Memory B cell (primary cell): ENCODE measurements around the gene TTC28.

Source experiments
- ATAC-seq: fragments of 150-1000 bp; cut with Tn5 transposase; 2 replicates; pipeline ENCODE4 v1.10.0; 2021; ENCODE audit warnings: low read depth, mild to moderate bottlenecking, moderate library complexity
- DNase-seq, 2 donors: peaks; one replicate each; pipeline ENCODE4 v3.0.0; 2022; ENCODE audit warnings: low spot score in 2 of 2
- H3K27ac Mint-ChIP-seq: one replicate; pipeline ENCODE4 v1.8.0; 2022; ENCODE audit warnings: mild to moderate bottlenecking, moderate library complexity, mixed read lengths
- H3K27me3 Mint-ChIP-seq: one replicate; pipeline ENCODE4 v1.8.0; 2022; ENCODE audit warnings: mixed read lengths
- H3K36me3 Mint-ChIP-seq: one replicate; pipeline ENCODE4 v1.8.0; 2022; ENCODE audit warnings: mild to moderate bottlenecking, mixed read lengths
- H3K4me1 Mint-ChIP-seq: one replicate; pipeline ENCODE4 v1.8.0; 2022; ENCODE audit warnings: mixed read lengths
- H3K4me3 Mint-ChIP-seq: one replicate; pipeline ENCODE4 v1.8.0; 2022; ENCODE audit warnings: mild to moderate bottlenecking, moderate library complexity, mixed read lengths
- H3K9me3 Mint-ChIP-seq: one replicate; pipeline ENCODE4 v1.8.0; 2022; ENCODE audit warnings: mixed read lengths

TTC28 gene

DNA sequence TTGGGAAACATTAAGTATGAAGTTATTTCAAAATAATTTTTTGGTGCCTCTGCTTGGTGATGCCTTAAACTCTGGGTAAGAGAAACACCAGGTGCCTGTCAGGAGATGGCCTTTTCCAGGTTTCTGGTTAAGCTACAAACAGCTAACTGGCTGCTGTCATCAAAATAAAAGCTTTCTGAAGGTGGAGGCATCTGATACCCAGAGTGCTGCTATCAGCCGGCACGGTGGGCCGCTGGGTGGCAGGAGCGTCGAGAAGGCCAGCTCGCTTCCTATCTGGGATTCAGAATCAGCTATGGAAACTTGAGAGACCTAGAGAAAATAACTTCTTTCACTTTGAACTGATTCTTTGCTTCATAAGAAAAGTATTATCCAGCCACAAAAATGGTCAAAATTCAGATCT, 679.8 kb downstream of the TTC28 start:
- no peaks in the 10 kb centered on the region for H3K27me3 Mint-ChIP-seq
- ATAC-seq (no peak), DNase-seq (no peak)
- no peaks in the 10 kb centered on the region for H3K9me3 Mint-ChIP-seq
- H3K27ac Mint-ChIP-seq = no peak overlapping the region
- no peaks in the 10 kb centered on the region for H3K4me1 Mint-ChIP-seq
- H3K36me3 Mint-ChIP-seq = peaks cover 1% of the 10 kb centered on the region
- H3K4me3 Mint-ChIP-seq = no peak overlapping the region

DNA sequence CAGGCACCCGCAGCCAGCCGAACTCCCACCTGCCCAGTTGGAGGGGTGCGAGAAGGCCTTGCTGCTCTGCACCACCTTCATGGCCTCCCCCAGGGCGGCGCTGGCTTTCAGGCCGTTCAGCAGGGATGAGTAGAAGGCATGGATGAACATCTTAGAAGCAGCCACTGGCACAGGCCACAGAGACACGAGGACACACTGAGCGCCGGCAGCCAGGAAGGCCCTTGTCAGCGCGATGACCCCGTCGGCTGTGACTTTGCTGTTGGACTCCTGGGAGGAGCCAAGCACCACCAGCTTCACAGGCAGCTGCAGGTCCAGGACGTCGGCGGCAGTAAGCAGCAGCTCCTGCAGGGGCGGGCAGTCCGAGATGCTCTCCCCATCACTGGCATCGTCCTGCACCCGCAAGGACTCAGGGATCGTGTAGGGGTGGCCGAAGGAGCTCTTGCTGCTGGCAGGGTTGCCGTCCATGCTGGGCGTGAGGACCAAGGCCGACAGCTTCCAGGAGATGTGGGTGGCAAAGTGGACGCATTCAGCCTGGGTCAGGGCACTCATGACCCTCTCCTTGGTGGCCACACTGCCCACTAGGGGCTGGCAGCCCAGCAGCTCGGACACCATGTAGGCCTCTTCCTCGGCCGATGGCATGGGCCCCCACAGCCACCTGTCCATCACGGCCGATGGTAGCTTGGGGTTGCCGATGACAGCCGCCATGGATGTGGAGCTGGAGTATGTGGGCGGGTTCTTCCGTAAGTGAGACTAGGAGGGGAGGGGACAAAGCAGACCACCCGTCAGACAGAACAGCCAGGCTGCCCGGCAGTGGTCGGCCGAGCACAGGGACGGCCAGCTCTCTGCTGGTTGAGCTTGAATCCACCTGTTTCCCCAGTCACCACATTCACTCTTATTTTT, 680.9 kb downstream of the TTC28 start:
- DNase-seq (no peak), ATAC-seq (no peak)
- no peaks in the 10 kb centered on the region for H3K27me3 Mint-ChIP-seq
- H3K36me3 Mint-ChIP-seq = peaks cover 1% of the 10 kb centered on the region
- H3K9me3 Mint-ChIP-seq = no peaks in the 10 kb centered on the region
- H3K27ac Mint-ChIP-seq = no peak overlapping the region
- no peaks in the 10 kb centered on the region for H3K4me1 Mint-ChIP-seq
- H3K4me3 Mint-ChIP-seq = no peak overlapping the region

DNA sequence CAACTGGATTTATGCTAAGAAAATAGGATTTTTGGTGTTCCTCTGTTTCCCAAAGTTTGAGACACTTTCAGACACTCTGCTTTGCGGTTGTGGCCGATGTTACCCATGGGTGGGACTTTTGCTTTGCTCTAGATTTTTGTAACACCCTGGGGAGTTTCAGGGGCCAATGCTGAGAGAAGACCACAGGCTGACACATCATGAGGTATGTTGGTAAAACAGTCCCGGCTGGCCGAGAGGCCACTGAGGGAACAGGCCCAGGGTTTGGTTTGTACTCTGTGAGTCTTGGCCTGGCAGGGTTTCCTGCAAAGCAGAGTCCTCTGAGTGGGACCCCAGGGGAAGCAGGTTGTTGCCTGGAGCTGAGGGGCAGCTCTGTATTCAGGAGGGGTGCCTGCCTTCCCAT, 682.1 kb downstream of the TTC28 start:
- Mint-ChIP-seq H3K4me1 (no peaks in the 10 kb centered on the region), H3K9me3 (no peaks in the 10 kb centered on the region), H3K27ac (no peak overlapping the region), H3K27me3 (no peaks in the 10 kb centered on the region), H3K4me3 (no peak overlapping the region), H3K36me3 (peaks cover 1% of the 10 kb centered on the region)
- DNase-seq (no peak), ATAC-seq (no peak)

DNA sequence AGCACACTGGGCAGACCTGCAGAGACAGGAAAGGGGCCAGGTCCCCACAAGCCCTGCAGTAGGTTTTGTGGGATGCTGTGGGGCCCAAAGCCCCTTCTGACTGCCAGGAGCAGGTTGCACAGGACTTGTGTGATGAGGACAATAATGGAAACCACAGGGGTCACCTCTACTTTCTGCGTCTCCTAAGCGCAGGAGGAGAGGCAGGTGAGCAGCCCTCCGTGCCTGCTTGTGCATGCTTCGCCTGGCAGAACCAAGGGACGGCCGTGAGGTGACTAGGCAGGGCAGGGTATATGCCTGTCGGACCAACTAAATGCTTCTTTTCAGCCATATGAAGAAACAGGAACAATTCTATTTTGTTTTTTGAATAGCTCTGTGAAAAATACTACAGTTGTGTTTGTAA, 682.7 kb downstream of the TTC28 start:
- H3K27ac Mint-ChIP-seq = no peak overlapping the region
- no peak for DNase-seq
- no peak for ATAC-seq
- H3K27me3 Mint-ChIP-seq = no peaks in the 10 kb centered on the region
- no peaks in the 10 kb centered on the region for H3K4me1 Mint-ChIP-seq
- H3K4me3 Mint-ChIP-seq = no peak overlapping the region
- peaks cover 1% of the 10 kb centered on the region for H3K36me3 Mint-ChIP-seq
- no peaks in the 10 kb centered on the region for H3K9me3 Mint-ChIP-seq

DNA sequence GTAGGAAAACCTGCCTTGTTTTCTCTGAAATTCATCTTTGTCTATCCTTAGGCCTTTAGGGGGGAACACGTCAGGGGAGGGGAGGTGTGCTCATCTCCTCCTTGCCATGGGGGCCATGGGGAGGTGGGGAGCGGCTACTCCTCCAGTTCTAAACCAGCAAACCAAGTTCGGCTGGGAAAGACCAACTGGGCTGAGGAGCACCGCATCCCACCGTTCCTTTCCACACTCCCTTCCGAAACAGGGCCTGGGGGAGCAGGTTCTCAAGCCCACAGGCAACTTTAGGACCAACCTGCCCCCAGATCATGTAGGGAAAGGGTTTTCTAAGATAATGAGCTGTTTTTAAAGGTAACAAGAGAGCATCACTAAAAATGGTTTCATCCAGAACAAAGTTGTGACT, 683.1 kb downstream of the TTC28 start:
- no peak for DNase-seq
- H3K9me3 Mint-ChIP-seq = no peaks in the 10 kb centered on the region
- ATAC-seq = no peak
- H3K4me3 Mint-ChIP-seq = no peak overlapping the region
- peaks cover 1% of the 10 kb centered on the region for H3K36me3 Mint-ChIP-seq
- no peaks in the 10 kb centered on the region for H3K27me3 Mint-ChIP-seq
- peaks cover 4% of the 10 kb centered on the region for H3K4me1 Mint-ChIP-seq
- H3K27ac Mint-ChIP-seq = no peak overlapping the region

DNA sequence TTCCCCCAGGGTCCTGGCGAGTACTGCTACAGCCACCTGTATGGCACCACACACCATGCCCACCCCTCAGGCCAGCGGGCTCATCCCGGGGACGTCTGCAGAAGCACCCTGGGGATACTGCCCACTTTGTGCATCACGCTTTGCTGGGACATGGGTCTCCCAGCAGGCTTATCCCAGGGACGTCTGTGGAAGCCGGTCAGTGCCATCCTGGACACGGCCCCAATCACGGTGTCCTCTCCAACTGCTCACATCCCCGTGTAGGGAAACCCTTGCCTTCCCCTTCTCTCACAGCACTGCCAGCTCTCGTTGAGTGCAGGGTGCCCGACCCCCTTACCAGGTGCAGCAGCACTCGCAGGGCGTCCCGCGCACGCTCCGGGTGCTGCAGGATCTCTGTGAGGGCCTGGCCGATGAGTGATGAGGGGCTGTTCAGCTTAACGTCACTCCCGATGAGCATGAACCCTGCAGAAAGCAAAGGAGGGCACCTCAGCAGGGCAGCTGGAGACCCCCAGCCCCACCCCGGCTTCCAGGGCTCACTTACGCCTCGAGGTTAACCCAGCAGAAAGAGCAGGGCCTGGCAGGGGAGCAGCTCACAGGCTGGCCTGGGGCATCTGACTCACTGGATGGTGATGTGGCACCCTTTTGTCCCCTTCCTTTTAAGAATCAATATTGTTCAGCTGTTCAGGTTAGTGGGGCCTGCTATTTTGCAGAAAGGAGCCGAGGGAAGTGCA, 683.7 kb downstream of the TTC28 start:
- H3K4me3 Mint-ChIP-seq = no peak overlapping the region
- H3K27ac Mint-ChIP-seq = no peak overlapping the region
- H3K9me3 Mint-ChIP-seq = no peaks in the 10 kb centered on the region
- DNase-seq (no peak), ATAC-seq (no peak)
- peaks cover 4% of the 10 kb centered on the region for H3K4me1 Mint-ChIP-seq
- H3K36me3 Mint-ChIP-seq = peaks cover 1% of the 10 kb centered on the region
- H3K27me3 Mint-ChIP-seq = no peaks in the 10 kb centered on the region

DNA sequence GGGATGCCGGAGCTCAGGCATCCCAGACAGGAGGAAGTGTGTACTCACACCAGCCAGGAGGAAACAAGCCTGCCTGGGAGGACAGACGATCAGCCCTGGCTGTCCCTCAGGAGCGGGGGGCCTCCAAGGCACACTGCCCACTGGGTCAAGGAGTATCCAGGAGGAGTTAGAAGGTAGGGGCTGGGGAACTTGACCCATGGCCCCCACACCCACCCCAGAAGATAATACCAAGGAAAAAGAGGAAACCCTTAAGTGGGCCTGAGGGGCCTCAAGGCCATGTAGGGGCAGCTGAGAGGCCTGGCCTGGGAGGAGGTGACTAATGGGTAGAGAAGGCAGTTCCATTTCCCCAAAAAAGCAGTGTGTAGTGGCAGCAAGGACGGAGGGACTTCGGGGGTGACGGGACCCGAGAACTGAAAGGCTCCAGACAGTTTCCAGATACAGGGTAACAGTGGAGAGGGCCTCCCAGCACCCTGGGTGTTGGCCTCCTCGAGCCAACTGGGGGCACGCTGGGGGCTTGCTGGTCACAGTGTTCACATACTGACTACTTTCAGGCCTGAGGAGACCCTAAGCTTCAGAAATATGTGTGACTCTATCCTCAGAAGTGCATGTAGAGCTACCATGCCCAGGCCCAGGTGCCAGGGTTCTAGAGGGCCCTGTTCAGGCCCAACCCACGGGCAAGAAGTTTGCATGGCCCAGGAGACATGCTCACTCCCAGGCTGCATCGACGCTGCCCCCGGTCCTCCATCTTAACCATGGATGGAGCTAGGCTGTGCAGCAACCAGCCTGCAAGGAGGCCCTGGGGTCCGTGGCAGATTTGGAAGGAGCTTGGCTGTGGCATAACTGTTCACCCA, 684.9 kb downstream of the TTC28 start:
- Mint-ChIP-seq H3K27me3 (peaks cover 2% of the 10 kb centered on the region), H3K9me3 (no peaks in the 10 kb centered on the region), H3K4me1 (peaks cover 6% of the 10 kb centered on the region), H3K4me3 (no peak overlapping the region), H3K27ac (no peak overlapping the region), H3K36me3 (peaks cover 1% of the 10 kb centered on the region)
- DNase-seq (no peak), ATAC-seq (no peak)

DNA sequence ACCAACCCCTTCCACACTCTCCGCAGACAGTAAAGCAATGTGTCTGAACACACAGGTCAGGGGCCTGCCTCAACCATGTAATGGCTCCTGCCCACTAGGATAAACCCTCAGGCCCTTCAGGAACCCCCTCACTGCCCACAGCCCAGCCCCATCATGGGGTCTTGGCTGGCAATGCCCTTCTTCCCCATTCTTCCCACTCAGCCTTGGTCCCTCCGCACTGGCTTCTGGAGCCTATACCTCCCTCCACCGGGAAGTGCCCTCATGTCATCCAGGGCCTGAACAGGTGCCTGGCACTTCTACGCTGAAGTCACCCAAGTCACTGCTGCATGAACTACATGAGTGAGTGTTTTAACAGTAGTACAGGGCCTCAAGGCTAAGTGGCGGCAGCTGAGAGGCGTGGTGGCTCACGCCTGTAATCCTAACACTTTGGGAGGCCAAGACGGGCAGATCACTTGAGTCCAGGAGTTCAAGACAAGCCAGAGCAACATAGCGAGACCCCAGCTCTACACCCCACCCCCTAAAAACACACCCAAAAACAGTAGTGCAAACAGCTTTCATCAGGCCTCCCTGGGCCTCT, 685.8 kb downstream of the TTC28 start:
- no peaks in the 10 kb centered on the region for H3K9me3 Mint-ChIP-seq
- H3K36me3 Mint-ChIP-seq = peaks cover 1% of the 10 kb centered on the region
- DNase-seq = no peak

DNA sequence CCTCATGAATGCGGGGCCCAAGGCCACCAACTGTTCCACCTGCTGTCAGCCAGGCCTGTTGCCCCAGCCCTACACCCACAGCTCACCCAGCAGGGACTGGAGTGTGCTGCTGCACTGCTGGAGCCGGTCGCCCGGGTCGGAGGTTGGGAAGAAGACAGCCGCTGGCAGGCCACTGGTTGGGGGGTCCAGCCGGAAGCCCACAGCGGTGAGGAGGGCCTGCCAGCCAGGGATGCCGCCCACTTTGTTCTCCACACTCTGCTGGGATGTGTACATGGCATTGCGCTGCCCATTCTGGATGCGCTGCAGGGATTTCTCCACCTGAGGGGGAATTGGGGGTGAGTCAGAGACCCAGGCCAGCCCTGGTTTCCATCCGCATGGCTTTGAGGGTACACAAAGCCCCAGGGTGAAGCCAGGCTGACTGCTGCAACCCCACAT, 686.4 kb downstream of the TTC28 start:
- Mint-ChIP-seq H3K4me1 (peaks cover 6% of the 10 kb centered on the region), H3K36me3 (peaks cover 1% of the 10 kb centered on the region), H3K4me3 (no peak overlapping the region), H3K27ac (no peak overlapping the region), H3K9me3 (no peaks in the 10 kb centered on the region), H3K27me3 (peaks cover 2% of the 10 kb centered on the region)
- ATAC-seq (no peak), DNase-seq (no peak)

More for the DNA sequence above, 685.8 kb downstream of the TTC28 start:
- peaks cover 6% of the 10 kb centered on the region for H3K4me1 Mint-ChIP-seq
- H3K4me3 Mint-ChIP-seq = no peak overlapping the region
- peaks cover 2% of the 10 kb centered on the region for H3K27me3 Mint-ChIP-seq
- ATAC-seq = no peak
- H3K27ac Mint-ChIP-seq = no peak overlapping the region

DNA sequence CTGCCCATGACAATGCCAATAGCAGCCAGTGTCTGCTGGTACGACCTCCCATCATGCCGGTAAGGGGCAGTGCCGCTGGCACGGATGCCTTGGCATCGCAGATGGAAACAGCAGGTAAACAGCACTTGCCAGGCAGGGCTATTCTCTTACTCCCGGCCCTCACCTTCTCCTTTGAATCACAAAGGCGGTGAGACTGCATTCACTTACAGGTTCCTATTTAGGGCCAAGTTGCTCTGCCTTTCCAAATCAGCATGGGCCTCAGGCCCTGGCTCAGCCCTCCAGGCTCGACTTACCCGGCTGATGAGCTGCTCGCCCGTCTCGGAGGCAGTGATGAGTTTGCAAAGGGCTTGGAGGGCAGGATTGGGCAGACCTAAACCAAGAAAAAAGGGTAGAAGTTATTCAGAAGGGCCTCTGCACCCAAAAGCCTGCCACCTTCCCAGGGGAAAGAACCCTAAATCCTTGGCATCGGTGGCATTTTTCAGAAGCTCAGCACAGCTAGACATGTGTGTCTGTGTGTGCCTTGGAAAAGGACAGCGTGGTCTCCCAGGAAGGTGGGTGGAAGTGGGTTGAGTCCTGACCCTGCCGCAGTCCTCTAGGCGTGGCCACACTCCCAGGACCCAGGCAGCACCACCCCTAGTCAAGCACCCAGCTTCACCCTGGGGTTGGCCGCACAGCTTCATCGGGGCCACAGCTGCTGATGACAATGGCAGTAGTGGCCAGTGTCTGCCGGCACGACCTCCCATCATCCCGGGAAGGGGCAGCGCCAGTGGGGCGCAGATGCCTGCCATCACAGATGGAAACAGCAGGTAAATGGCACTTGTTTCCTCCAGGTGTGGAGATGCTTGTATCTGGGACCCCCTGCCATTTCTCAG, 687.1 kb downstream of the TTC28 start:
- no peak overlapping the region for H3K4me3 Mint-ChIP-seq
- peaks cover 2% of the 10 kb centered on the region for H3K27me3 Mint-ChIP-seq
- no peaks in the 10 kb centered on the region for H3K9me3 Mint-ChIP-seq
- no peak for DNase-seq
- peaks cover 1% of the 10 kb centered on the region for H3K36me3 Mint-ChIP-seq
- peaks cover 6% of the 10 kb centered on the region for H3K4me1 Mint-ChIP-seq
- ATAC-seq = no peak
- no peak overlapping the region for H3K27ac Mint-ChIP-seq

DNA sequence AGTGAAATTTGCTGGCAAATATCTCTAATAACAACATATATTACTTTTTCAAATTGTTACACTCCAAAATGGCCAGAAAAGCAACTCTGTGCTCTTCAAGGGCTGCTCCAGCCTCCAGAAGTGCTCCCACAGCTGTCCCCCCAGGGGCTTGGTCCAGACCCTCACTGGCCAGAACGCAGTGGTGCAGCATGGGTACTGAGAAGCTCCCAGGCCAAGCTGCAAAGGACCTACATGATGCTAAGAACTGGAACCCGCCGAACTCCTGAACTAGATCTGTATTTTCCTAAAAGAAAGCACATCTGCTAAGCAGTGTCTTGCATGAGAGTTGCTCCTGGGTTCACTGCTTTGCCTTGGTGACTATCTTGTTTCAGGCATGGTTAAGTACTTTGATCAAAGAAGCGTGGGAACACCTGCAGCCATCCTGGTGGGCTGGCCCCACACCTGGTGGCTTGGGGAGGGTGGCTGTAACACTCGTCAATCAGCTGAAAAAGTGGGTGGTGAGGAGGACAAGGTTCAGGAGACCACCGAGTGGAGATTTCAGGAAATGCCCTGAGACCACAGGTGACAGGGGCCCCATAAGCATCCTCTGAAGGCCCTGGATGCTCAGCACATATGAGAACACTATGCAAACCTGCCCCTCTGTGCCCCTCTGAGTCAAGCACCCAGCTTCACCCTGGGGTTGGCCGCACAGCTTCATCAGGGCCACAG, 687.9 kb downstream of the TTC28 start:
- Mint-ChIP-seq H3K4me1 (peaks cover 6% of the 10 kb centered on the region), H3K27me3 (peaks cover 2% of the 10 kb centered on the region), H3K4me3 (no peak overlapping the region), H3K27ac (no peak overlapping the region), H3K9me3 (no peaks in the 10 kb centered on the region), H3K36me3 (peaks cover 1% of the 10 kb centered on the region)
- no peak for ATAC-seq
- no peak for DNase-seq

DNA sequence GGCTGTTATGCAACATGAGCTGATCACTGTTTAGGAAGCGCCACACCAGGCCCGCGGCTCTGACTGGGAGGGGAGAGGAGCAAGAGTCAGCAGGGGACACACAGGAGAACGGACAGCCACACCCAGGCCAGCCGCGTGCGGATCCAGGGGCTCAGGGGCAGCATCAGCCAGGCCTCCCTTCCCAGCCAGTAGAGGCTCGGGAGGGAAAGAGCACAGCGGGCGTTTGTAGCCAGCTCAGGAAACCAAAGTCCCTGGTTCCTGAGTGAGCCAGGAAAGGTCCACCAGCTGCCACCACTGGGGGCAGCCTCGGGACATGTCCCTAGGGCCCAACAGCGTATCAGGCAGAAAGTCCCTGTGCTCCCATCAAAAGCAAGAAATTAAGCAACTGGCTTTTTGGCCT, 688.8 kb downstream of the TTC28 start:
- peaks cover 6% of the 10 kb centered on the region for H3K4me1 Mint-ChIP-seq
- no peak for DNase-seq
- H3K36me3 Mint-ChIP-seq = peaks cover 2% of the 10 kb centered on the region
- ATAC-seq = peak; percentile 59
- H3K27me3 Mint-ChIP-seq = peaks cover 2% of the 10 kb centered on the region
- H3K9me3 Mint-ChIP-seq = no peaks in the 10 kb centered on the region
- no peak overlapping the region for H3K27ac Mint-ChIP-seq
- no peak overlapping the region for H3K4me3 Mint-ChIP-seq
